ENCODE data around the gene KCNK3. TPM values are rescaled to one million over a fixed set of nuclear protein-coding genes. Genes with fewer than 3 reads are reported as not detected.

The KCNK3 gene
- total and polyA plus RNA-seq, 10 of the 15 experiments (the other 5 are each of a cell fraction or from before 2014, with no cell fraction given) = 0.13 TPM; not detected in 9

GRCh38 chr2:26764078-26764887, 71.8 kb downstream of the KCNK3 start, which contains the start of gene SLC35F6 (continued):
- TF ChIP-seq NRF1 (conservative IDR thresholded peaks at IDR 0.05; ENCODE audit: low read depth, low read length) = 0 out of 2 replicates have a peak, but pooled peaks have one; percentile 7
- TF ChIP-seq REST (IDR thresholded peaks at IDR 0.05; ENCODE audit: low read depth, low read length) = no peak
- TF ChIP-seq EP300 (IDR thresholded peaks at IDR 0.05; ENCODE audit: borderline replicate concordance in 1 of 2, control insufficient read depth in 1 of 2, low read depth in 2 of 2, low read length in 2 of 2) = 0 out of 4 replicates have a peak, but pooled peaks of 1 of the 2 experiments have one; percentile 19
- no peak for TF ChIP-seq MTA2 (IDR thresholded peaks at IDR 0.05; ENCODE audit: low read depth)
- TF ChIP-seq, protein P1, sequence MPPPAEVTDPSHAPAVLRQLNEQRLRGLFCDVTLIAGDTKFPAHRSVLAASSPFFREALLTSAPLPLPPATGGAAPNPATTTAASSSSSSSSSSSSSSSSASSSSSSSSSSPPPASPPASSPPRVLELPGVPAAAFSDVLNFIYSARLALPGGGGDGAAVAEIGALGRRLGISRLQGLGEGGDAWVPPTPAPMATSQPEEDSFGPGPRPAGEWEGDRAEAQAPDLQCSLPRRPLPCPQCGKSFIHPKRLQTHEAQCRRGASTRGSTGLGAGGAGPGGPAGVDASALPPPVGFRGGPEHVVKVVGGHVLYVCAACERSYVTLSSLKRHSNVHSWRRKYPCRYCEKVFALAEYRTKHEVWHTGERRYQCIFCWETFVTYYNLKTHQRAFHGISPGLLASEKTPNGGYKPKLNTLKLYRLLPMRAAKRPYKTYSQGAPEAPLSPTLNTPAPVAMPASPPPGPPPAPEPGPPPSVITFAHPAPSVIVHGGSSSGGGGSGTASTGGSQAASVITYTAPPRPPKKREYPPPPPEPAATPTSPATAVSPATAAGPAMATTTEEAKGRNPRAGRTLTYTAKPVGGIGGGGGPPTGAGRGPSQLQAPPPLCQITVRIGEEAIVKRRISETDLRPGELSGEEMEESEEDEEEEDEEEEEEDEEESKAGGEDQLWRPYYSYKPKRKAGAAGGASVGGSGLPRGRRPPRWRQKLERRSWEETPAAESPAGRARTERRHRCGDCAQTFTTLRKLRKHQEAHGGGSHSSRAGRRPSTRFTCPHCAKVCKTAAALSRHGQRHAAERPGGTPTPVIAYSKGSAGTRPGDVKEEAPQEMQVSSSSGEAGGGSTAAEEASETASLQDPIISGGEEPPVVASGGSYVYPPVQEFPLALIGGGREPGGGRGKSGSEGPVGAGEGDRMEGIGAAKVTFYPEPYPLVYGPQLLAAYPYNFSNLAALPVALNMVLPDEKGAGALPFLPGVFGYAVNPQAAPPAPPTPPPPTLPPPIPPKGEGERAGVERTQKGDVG (CRISPR knock-in tag; IDR thresholded peaks at IDR 0.05) = peak; percentile 89
- TF ChIP-seq POLR2AphosphoS5 (IDR thresholded peaks at IDR 0.05; ENCODE audit: low read length) = peak; percentile 79; the same call in 1 of the 2 replicates
- TF ChIP-seq, protein P2, sequence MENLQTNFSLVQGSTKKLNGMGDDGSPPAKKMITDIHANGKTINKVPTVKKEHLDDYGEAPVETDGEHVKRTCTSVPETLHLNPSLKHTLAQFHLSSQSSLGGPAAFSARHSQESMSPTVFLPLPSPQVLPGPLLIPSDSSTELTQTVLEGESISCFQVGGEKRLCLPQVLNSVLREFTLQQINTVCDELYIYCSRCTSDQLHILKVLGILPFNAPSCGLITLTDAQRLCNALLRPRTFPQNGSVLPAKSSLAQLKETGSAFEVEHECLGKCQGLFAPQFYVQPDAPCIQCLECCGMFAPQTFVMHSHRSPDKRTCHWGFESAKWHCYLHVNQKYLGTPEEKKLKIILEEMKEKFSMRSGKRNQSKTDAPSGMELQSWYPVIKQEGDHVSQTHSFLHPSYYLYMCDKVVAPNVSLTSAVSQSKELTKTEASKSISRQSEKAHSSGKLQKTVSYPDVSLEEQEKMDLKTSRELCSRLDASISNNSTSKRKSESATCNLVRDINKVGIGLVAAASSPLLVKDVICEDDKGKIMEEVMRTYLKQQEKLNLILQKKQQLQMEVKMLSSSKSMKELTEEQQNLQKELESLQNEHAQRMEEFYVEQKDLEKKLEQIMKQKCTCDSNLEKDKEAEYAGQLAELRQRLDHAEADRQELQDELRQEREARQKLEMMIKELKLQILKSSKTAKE (IDR thresholded peaks at IDR 0.05; ENCODE audit: low read depth, poor library complexity, severe bottlenecking) = no peak
- TF ChIP-seq, protein P3, sequence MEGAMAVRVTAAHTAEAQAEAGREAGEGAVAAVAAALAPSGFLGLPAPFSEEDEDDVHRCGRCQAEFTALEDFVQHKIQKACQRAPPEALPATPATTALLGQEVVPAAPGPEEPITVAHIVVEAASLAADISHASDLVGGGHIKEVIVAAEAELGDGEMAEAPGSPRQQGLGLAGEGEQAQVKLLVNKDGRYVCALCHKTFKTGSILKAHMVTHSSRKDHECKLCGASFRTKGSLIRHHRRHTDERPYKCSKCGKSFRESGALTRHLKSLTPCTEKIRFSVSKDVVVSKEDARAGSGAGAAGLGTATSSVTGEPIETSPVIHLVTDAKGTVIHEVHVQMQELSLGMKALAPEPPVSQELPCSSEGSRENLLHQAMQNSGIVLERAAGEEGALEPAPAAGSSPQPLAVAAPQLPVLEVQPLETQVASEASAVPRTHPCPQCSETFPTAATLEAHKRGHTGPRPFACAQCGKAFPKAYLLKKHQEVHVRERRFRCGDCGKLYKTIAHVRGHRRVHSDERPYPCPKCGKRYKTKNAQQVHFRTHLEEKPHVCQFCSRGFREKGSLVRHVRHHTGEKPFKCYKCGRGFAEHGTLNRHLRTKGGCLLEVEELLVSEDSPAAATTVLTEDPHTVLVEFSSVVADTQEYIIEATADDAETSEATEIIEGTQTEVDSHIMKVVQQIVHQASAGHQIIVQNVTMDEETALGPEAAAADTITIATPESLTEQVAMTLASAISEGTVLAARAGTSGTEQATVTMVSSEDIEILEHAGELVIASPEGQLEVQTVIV (IDR thresholded peaks at IDR 0.05; ENCODE audit: borderline replicate concordance, partially characterized antibody) = peak; percentile 64
- TF ChIP-seq LARP7 (IDR thresholded peaks at IDR 0.05) = peak; percentile 56
- TF ChIP-seq HDAC6 (IDR thresholded peaks at IDR 0.05; ENCODE audit: unreplicated experiment) = no peak
- 0 out of 2 replicates have a peak, but pooled peaks have one; percentile 9 for TF ChIP-seq NBN (IDR thresholded peaks at IDR 0.05)
- 0 out of 2 replicates have a peak, but pooled peaks have one; percentile 45 for TF ChIP-seq BACH1 (IDR thresholded peaks at IDR 0.05; ENCODE audit: borderline replicate concordance)
- TF ChIP-seq TAF1 (IDR thresholded peaks at IDR 0.05; ENCODE audit: borderline replicate concordance, low read depth, low read length) = peak; percentile 46; the same call in 1 of the 2 replicates
- TF ChIP-seq GATAD2B (conservative IDR thresholded peaks at IDR 0.05; ENCODE audit: low read depth) = peak; percentile 86; the same call in 1 of the 2 replicates
- peak; percentile 76 for TF ChIP-seq DPF2 (IDR thresholded peaks at IDR 0.05)
- TF ChIP-seq POU2F2 (IDR thresholded peaks at IDR 0.05; ENCODE audit: borderline replicate concordance, low read depth, low read length) = peak; percentile 37; the same call in 1 of the 3 replicates
- TF ChIP-seq POLR2A (IDR thresholded peaks at IDR 0.05; ENCODE audit: low read depth, low read length) = peak; percentile 94
